GM19023 (cell line): ENCODE data around the gene TNP2.

Experiments used
- ATAC-seq: cut with Tn5 transposase; IDR thresholded peaks from one replicate; pipeline ENCODE4 v1.9.1; 2021; ENCODE audit warnings: mild to moderate bottlenecking, moderate library complexity; ENCODE audit not compliant: unreplicated experiment

Gene TNP2

GRCh38 chr16:11268921-11269375, at the start of gene TNP2:
Gene TNP2, minus strand, starts transcription at chr16:11269325. Its CDS starts 63 bp downstream, at chr16:11269262.
- no peak for ATAC-seq

- ATAC-seq, result no peak
Measured at GRCh38 chr16:11318817-11319216, 49.7 kb upstream of the TNP2 start.

- ATAC-seq, result no peak
Measured at GRCh38 chr16:11316331-11317015, 47.3 kb upstream of the TNP2 start.

GRCh38 chr16:11315510-11315909, 46.4 kb upstream of the TNP2 start:
- ATAC-seq, result no peak

GRCh38 chr16:11314309-11314894, 45.3 kb upstream of the TNP2 start:
- no peak for ATAC-seq

GRCh38 chr16:11313493-11314308, 44.6 kb upstream of the TNP2 start:
- no peak for ATAC-seq

- no peak for ATAC-seq
Measured at GRCh38 chr16:11312718-11313492, 43.8 kb upstream of the TNP2 start.

GRCh38 chr16:11310997-11311561, 42.0 kb upstream of the TNP2 start:
- peak; percentile 32 for ATAC-seq

- no peak for ATAC-seq
Measured at GRCh38 chr16:11310634-11310977, 41.5 kb upstream of the TNP2 start.

- peak; percentile 41 for ATAC-seq
Measured at GRCh38 chr16:11309895-11310633, 40.9 kb upstream of the TNP2 start.

- ATAC-seq, result no peak
Measured at GRCh38 chr16:11308493-11309283, 39.6 kb upstream of the TNP2 start.

- no peak for ATAC-seq
Measured at GRCh38 chr16:11307639-11308492, 38.7 kb upstream of the TNP2 start.

- ATAC-seq, result no peak
Measured at GRCh38 chr16:11306997-11307638, 38.0 kb upstream of the TNP2 start.

- no peak for ATAC-seq
Measured at GRCh38 chr16:11306381-11306780, 37.3 kb upstream of the TNP2 start.

GRCh38 chr16:11303405-11304138, 34.4 kb upstream of the TNP2 start:
- ATAC-seq, result no peak

- no peak for ATAC-seq
Measured at GRCh38 chr16:11302977-11303376, 33.9 kb upstream of the TNP2 start.
